GM18873 (cell line): ENCODE results near the gene CATSPERB.
"Not testable (repeated sequence)": the region's sequence is repeated elsewhere in the genome, so short reads cannot be mapped to it uniquely, and the experiment has no call there.

ENCODE experiments used
- ATAC-seq: cut with Tn5 transposase; IDR thresholded peaks from one replicate; pipeline ENCODE4 v1.9.1; 2021; ENCODE audit warnings: mild to moderate bottlenecking, moderate library complexity, moderate number of reproducible peaks; ENCODE audit not compliant: unreplicated experiment, low FRiP score

The CATSPERB gene

GRCh38 chr14:91731986-91732385, at the start of gene CATSPERB:
CATSPERB (minus strand) TSS chr14:91732086; CDS start chr14:91729479, 2,607 bp downstream.
- no peak for ATAC-seq

- ATAC-seq, result no peak
Measured at GRCh38 chr14:91780452-91780851, 48.6 kb upstream of the CATSPERB start.

- ATAC-seq, result no peak
Measured at GRCh38 chr14:91778217-91778616, 46.3 kb upstream of the CATSPERB start.

GRCh38 chr14:91774140-91775096, 42.5 kb upstream of the CATSPERB start:
- ATAC-seq, result no peak

GRCh38 chr14:91770185-91770584, 38.3 kb upstream of the CATSPERB start:
- ATAC-seq, result no peak

GRCh38 chr14:91755570-91756295, 23.8 kb upstream of the CATSPERB start:
- no peak for ATAC-seq

- ATAC-seq, result no peak
Measured at GRCh38 chr14:91754819-91755218, 22.9 kb upstream of the CATSPERB start.

- ATAC-seq, result no peak
Measured at GRCh38 chr14:91754185-91754584, 22.3 kb upstream of the CATSPERB start.

GRCh38 chr14:91753501-91754128, 21.7 kb upstream of the CATSPERB start:
- ATAC-seq, result no peak

GRCh38 chr14:91752961-91753360, 21.1 kb upstream of the CATSPERB start:
- no peak for ATAC-seq

GRCh38 chr14:91751719-91752118, 19.8 kb upstream of the CATSPERB start:
- ATAC-seq, result no peak

- no peak for ATAC-seq
Measured at GRCh38 chr14:91750634-91751198, 18.8 kb upstream of the CATSPERB start.

GRCh38 chr14:91749868-91750267, 18.0 kb upstream of the CATSPERB start:
- no peak for ATAC-seq

GRCh38 chr14:91748049-91748448, 16.2 kb upstream of the CATSPERB start:
- ATAC-seq, result no peak

- no peak for ATAC-seq
Measured at GRCh38 chr14:91745344-91745743, 13.5 kb upstream of the CATSPERB start.

GRCh38 chr14:91744068-91744480, 12.2 kb upstream of the CATSPERB start:
- no peak for ATAC-seq

GRCh38 chr14:91743305-91743653, 11.4 kb upstream of the CATSPERB start:
- ATAC-seq, result no peak

GRCh38 chr14:91742621-91743304, 10.9 kb upstream of the CATSPERB start:
- no peak for ATAC-seq

- not testable (repeated sequence) for ATAC-seq
Measured at GRCh38 chr14:91739867-91740266, 8.0 kb upstream of the CATSPERB start.

- no peak for ATAC-seq
Measured at GRCh38 chr14:91737619-91738018, 5.7 kb upstream of the CATSPERB start.
